ENCODE measurements around the gene BTRC.

DNA sequence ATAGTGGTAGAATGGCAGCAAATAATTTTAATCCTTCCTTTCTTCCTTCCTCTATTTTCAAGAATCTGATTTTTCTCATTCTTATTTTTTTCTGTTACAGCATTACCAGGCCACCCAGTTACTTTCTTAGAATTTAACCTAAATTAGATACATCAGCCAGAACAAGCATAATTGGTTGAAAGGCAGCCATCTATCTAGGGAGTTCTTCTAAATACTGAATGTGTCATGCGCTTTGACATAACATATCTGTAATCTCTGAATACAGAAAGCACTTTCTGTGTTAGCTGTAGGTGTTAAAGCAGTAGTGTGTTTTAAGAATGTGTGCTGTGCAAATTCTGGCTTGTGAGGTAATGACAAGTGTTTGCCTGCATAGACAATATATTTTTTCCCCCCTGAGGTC lies 97.3 kb downstream of the BTRC start:
- TF ChIP-seq, protein P1, sequence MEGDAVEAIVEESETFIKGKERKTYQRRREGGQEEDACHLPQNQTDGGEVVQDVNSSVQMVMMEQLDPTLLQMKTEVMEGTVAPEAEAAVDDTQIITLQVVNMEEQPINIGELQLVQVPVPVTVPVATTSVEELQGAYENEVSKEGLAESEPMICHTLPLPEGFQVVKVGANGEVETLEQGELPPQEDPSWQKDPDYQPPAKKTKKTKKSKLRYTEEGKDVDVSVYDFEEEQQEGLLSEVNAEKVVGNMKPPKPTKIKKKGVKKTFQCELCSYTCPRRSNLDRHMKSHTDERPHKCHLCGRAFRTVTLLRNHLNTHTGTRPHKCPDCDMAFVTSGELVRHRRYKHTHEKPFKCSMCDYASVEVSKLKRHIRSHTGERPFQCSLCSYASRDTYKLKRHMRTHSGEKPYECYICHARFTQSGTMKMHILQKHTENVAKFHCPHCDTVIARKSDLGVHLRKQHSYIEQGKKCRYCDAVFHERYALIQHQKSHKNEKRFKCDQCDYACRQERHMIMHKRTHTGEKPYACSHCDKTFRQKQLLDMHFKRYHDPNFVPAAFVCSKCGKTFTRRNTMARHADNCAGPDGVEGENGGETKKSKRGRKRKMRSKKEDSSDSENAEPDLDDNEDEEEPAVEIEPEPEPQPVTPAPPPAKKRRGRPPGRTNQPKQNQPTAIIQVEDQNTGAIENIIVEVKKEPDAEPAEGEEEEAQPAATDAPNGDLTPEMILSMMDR (IDR thresholded peaks at IDR 0.05) = no peak
- TF ChIP-seq RAD21 (conservative IDR thresholded peaks at IDR 0.05 in 1 of 2, IDR thresholded peaks at IDR 0.05 in 1 of 2) (no peak), HDAC2 (IDR thresholded peaks at IDR 0.05) (no peak), CEBPB (IDR thresholded peaks at IDR 0.05) (no peak), NR3C1 (IDR thresholded peaks at IDR 0.05) (no peak)
- TF ChIP-seq, protein P2, sequence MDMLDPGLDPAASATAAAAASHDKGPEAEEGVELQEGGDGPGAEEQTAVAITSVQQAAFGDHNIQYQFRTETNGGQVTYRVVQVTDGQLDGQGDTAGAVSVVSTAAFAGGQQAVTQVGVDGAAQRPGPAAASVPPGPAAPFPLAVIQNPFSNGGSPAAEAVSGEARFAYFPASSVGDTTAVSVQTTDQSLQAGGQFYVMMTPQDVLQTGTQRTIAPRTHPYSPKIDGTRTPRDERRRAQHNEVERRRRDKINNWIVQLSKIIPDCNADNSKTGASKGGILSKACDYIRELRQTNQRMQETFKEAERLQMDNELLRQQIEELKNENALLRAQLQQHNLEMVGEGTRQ (IDR thresholded peaks at IDR 0.05) = no peak

Data from A549 (cell line).